H9 (cell line): ENCODE measurements around the gene SLC25A18. TPM values are rescaled to one million over a fixed set of nuclear protein-coding genes. Genes with fewer than 3 reads are reported as not detected.
A peak's percentile ranks its signal among the peaks of the same experiment; 100 is the strongest.

ENCODE experiments used
- DNase-seq: peaks from one replicate; pipeline ENCODE4 v3.0.0-alpha.2; 2017
- H2AFZ ChIP-seq: one replicate; pipeline ENCODE4 v1.6.1; 2013; ENCODE audit warnings: mild to moderate bottlenecking, low read length, control low read depth, moderate library complexity
- H2AK5ac ChIP-seq: 2 replicates; pipeline ENCODE4 v1.6.1; 2013; ENCODE audit warnings: low read length, control low read depth, mixed read lengths; ENCODE audit not compliant: insufficient read length
- H2BK120ac ChIP-seq: one replicate; pipeline ENCODE4 v1.6.1; 2013; ENCODE audit warnings: low read depth, mild to moderate bottlenecking, low read length, control low read depth, inconsistent platforms; ENCODE audit not compliant: poor library complexity, severe bottlenecking
- H2BK12ac ChIP-seq: 2 replicates; pipeline ENCODE4 v1.6.1; 2013; ENCODE audit warnings: low read length, control low read depth, mixed read lengths, low read depth; ENCODE audit not compliant: insufficient read length
- H2BK15ac ChIP-seq: 2 replicates; pipeline ENCODE4 v1.6.1; 2013; ENCODE audit warnings: low read depth, low read length, control low read depth
- H2BK20ac ChIP-seq: one replicate; pipeline ENCODE4 v1.6.1; 2013; ENCODE audit warnings: low read depth, mild to moderate bottlenecking, low read length, control low read depth, inconsistent platforms; ENCODE audit not compliant: poor library complexity, severe bottlenecking
- H2BK5ac ChIP-seq: 2 replicates; pipeline ENCODE4 v1.6.1; 2013; ENCODE audit warnings: low read length, control low read depth, mixed read lengths; ENCODE audit not compliant: insufficient read length
- H3K14ac ChIP-seq: 2 replicates; pipeline ENCODE4 v1.6.1; 2013; ENCODE audit warnings: low read length, control low read depth; ENCODE audit not compliant: insufficient read depth
- H3K18ac ChIP-seq: 2 replicates; pipeline ENCODE4 v1.6.1; 2013; ENCODE audit warnings: low read depth, mild to moderate bottlenecking, mixed read lengths, low read length, control low read depth; ENCODE audit not compliant: insufficient read length
- H3K23ac ChIP-seq: 2 replicates; pipeline ENCODE4 v1.6.1; 2013; ENCODE audit warnings: low read length, control low read depth, mixed read lengths, low read depth; ENCODE audit not compliant: insufficient read length
- H3K23me2 ChIP-seq: 2 replicates; pipeline ENCODE4 v1.6.1; 2013; ENCODE audit warnings: low read depth, mild to moderate bottlenecking, mixed read lengths, low read length, control low read depth; ENCODE audit not compliant: insufficient read length, poor library complexity, severe bottlenecking
- H3K27ac ChIP-seq: 2 replicates; pipeline ENCODE4 v1.5.1; 2013; ENCODE audit warnings: low read length, control low read depth, mixed read lengths, low read depth; ENCODE audit not compliant: insufficient read length
- H3K27me3 ChIP-seq: 2 replicates; pipeline ENCODE4 v1.6.1; 2013; ENCODE audit warnings: low read length, control low read depth, inconsistent platforms; ENCODE audit not compliant: insufficient read depth
- H3K4ac ChIP-seq: 2 replicates; pipeline ENCODE4 v1.6.1; 2013; ENCODE audit warnings: low read depth, mild to moderate bottlenecking, control low read depth, inconsistent platforms, low read length, moderate library complexity
- H3K4me1 ChIP-seq: 2 replicates; pipeline ENCODE4 v1.6.1; 2013; ENCODE audit warnings: low read length, control low read depth, inconsistent platforms; ENCODE audit not compliant: insufficient read depth
- H3K4me2 ChIP-seq: 2 replicates; pipeline ENCODE4 v1.6.1; 2013; ENCODE audit warnings: low read length, control low read depth, mixed read lengths; ENCODE audit not compliant: insufficient read length, insufficient read depth
- H3K56ac ChIP-seq: 2 replicates; pipeline ENCODE4 v1.6.1; 2013; ENCODE audit warnings: low read depth, mild to moderate bottlenecking, mixed read lengths, low read length, control low read depth; ENCODE audit not compliant: insufficient read length
- H3K79me1 ChIP-seq: 2 replicates; pipeline ENCODE4 v1.6.1; 2013; ENCODE audit warnings: low read depth, mild to moderate bottlenecking, moderate library complexity, low read length, control low read depth, inconsistent platforms; ENCODE audit not compliant: insufficient read depth, poor library complexity, severe bottlenecking
- H3K79me2 ChIP-seq: 2 replicates; pipeline ENCODE4 v1.6.1; 2013; ENCODE audit warnings: low read length, control low read depth, inconsistent platforms; ENCODE audit not compliant: insufficient read depth
- H3K9ac ChIP-seq: 2 replicates; pipeline ENCODE4 v1.6.1; 2013; ENCODE audit warnings: low read length, control low read depth, mixed read lengths; ENCODE audit not compliant: insufficient read length; ENCODE audit errors: extremely low read depth
- H3K9me3 ChIP-seq: one replicate; pipeline ENCODE4 v1.6.1; 2013; ENCODE audit warnings: low read depth, low read length, inconsistent platforms; ENCODE audit not compliant: control insufficient read depth
- H3T11ph ChIP-seq: one replicate; pipeline ENCODE4 v1.6.1; 2013; ENCODE audit warnings: mild to moderate bottlenecking, low read length, control low read depth, inconsistent platforms
- H4K20me1 ChIP-seq: one replicate; pipeline ENCODE4 v1.6.1; 2013; ENCODE audit not compliant: control insufficient read depth, insufficient read length, insufficient read depth
- H4K5ac ChIP-seq: 2 replicates; pipeline ENCODE4 v1.6.1; 2013; ENCODE audit warnings: low read depth, mild to moderate bottlenecking, mixed read lengths, low read length, control low read depth; ENCODE audit not compliant: insufficient read length
- H4K8ac ChIP-seq: replicated peaks from 2 replicates; pipeline ENCODE4 v1.6.1; 2013; ENCODE audit warnings: low read length, control low read depth, mixed read lengths, low read depth; ENCODE audit not compliant: insufficient read length
- H4K91ac ChIP-seq: 2 replicates; pipeline ENCODE4 v1.6.1; 2013; ENCODE audit warnings: low read depth, mild to moderate bottlenecking, moderate library complexity, mixed read lengths, low read length, control low read depth; ENCODE audit not compliant: insufficient read length
- H3K27ac Mint-ChIP-seq, 3 experiments: 2 replicates in 2 of 3; 3 replicates in 1 of 3; pipeline ENCODE4 v1.8.0; 2020 to 2021; ENCODE audit warnings: mixed read lengths in 3 of 3, mild to moderate bottlenecking in 1 of 3, moderate library complexity in 1 of 3
- H3K27me3 Mint-ChIP-seq: 2 replicates; pipeline ENCODE4 v1.8.0; 2021; ENCODE audit warnings: low read depth, mild to moderate bottlenecking, moderate library complexity, mixed read lengths
- H3K36me3 Mint-ChIP-seq, 3 experiments: 2 replicates in 2 of 3; 3 replicates in 1 of 3; pipeline ENCODE4 v1.8.0; 2020 to 2021; ENCODE audit warnings: low read depth in 3 of 3, mixed read lengths in 3 of 3; ENCODE audit not compliant: insufficient read depth in 1 of 3
- H3K4me1 Mint-ChIP-seq, 2 experiments: 2 replicates each; pipeline ENCODE4 v1.8.0; 2020; ENCODE audit warnings: mixed read lengths in 2 of 2
- H3K4me3 Mint-ChIP-seq, 2 experiments: 2 replicates in 1 of 2; 3 replicates in 1 of 2; pipeline ENCODE4 v1.8.0; 2020 to 2021; ENCODE audit warnings: mild to moderate bottlenecking in 2 of 2, mixed read lengths in 2 of 2, moderate library complexity in 1 of 2
- H3K9me3 Mint-ChIP-seq, 2 experiments: 2 replicates in 1 of 2; 3 replicates in 1 of 2; pipeline ENCODE4 v1.8.0; 2020; ENCODE audit warnings: mild to moderate bottlenecking in 2 of 2, mixed read lengths in 2 of 2, moderate library complexity in 1 of 2
- WGBS: extraction: QIAGEN DNeasy Blood & Tissue Kit; methylation state at CpG from one replicate; pipeline ENCODE4 v1.1.7; 2013; ENCODE audit warnings: missing lambda C conversion rate, low lambda C conversion rate, mixed read lengths; ENCODE audit not compliant: insufficient read length; ENCODE audit errors: extremely low coverage; 5-methylcytosine and 5-hydroxymethylcytosine counted together
- total RNA-seq: library from RNA; stranded (reverse); gene quantifications from 2 replicates; pipeline ENCODE4 v1.2.1, GENCODE V29; 2021
- TF ChIP-seq, protein P1 (sequence below): fragments of 200-600 bp; sonication (generic); conservative IDR thresholded peaks from 3 replicates; pipeline ENCODE4 v1.8.0; 2021; ENCODE audit warnings: antibody characterized with exemption, mild to moderate bottlenecking

SLC25A18 gene
- total RNA-seq, 1 experiment from 2014 or later = 2.3 TPM

GRCh38 chr22:17628406-17629172 lies 65.3 kb downstream of the SLC25A18 start, which contains the start of gene ATP6V1E1:
Gene ATP6V1E1 (minus strand): TSS chr22:17628749. CDS start chr22:17628635, 114 bp downstream.
- Histone ChIP-seq H3K79me1 (peaks cover 8% of the 10 kb centered on the region), H3K79me2 (peaks cover 14% of the 10 kb centered on the region; the same call in 1 of the 2 replicates)

More at GRCh38 chr22:17628406-17629172, 65.3 kb downstream of the SLC25A18 start, which contains the start of gene ATP6V1E1:
- no peak within 1 kb of the TSS for H3T11ph ChIP-seq
- H3K4me2 ChIP-seq = peak within 1 kb of the TSS; percentile 62
- H2BK20ac ChIP-seq = no peak within 1 kb of the TSS
- Mint-ChIP-seq H3K4me1 (0 out of 4 replicates have a peak, but pooled peaks cover 0 to 3% of the 10 kb centered on the region in 2 experiments), H3K27me3 (no peaks in the 10 kb centered on the region), H3K36me3 (peaks cover 0 to 5% (median 2%) of the 10 kb centered on the region in 3 experiments; a peak in 4 of 7 replicates), H3K4me3 (peak within 1 kb of the TSS; percentile 96 to 98), H3K27ac (peak within 1 kb of the TSS; percentile 99 to 100 (median 100)), H3K9me3 (no peaks in the 10 kb centered on the region)
- H3K56ac ChIP-seq = no peak within 1 kb of the TSS
- no peaks in the 10 kb centered on the region for H3K23me2 ChIP-seq
- DNase-seq = peak; percentile 98
- H2AK5ac ChIP-seq = no peak within 1 kb of the TSS
- no CpG with 5 or more reads among the region's 45 CpGs for WGBS
- H2AFZ ChIP-seq = peak within 1 kb of the TSS; percentile 50
- no peaks in the 10 kb centered on the region for H3K9me3 ChIP-seq
- H3K9ac ChIP-seq = peak within 1 kb of the TSS; percentile 99
- peak within 1 kb of the TSS; percentile 89 for H3K27ac ChIP-seq
- H3K14ac ChIP-seq = peak within 1 kb of the TSS; percentile 94
- no peaks in the 10 kb centered on the region for H4K20me1 ChIP-seq
- TF ChIP-seq, protein P1, sequence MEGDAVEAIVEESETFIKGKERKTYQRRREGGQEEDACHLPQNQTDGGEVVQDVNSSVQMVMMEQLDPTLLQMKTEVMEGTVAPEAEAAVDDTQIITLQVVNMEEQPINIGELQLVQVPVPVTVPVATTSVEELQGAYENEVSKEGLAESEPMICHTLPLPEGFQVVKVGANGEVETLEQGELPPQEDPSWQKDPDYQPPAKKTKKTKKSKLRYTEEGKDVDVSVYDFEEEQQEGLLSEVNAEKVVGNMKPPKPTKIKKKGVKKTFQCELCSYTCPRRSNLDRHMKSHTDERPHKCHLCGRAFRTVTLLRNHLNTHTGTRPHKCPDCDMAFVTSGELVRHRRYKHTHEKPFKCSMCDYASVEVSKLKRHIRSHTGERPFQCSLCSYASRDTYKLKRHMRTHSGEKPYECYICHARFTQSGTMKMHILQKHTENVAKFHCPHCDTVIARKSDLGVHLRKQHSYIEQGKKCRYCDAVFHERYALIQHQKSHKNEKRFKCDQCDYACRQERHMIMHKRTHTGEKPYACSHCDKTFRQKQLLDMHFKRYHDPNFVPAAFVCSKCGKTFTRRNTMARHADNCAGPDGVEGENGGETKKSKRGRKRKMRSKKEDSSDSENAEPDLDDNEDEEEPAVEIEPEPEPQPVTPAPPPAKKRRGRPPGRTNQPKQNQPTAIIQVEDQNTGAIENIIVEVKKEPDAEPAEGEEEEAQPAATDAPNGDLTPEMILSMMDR = no peak
- no peak within 1 kb of the TSS for H4K5ac ChIP-seq
- no peaks in the 10 kb centered on the region for H3K4me1 ChIP-seq
- H3K4ac ChIP-seq = no peak within 1 kb of the TSS
- peak within 1 kb of the TSS; percentile 65 for H2BK5ac ChIP-seq
- no peak within 1 kb of the TSS for H2BK12ac ChIP-seq
- no peak within 1 kb of the TSS for H3K23ac ChIP-seq
- no peak within 1 kb of the TSS for H2BK15ac ChIP-seq
- H4K91ac ChIP-seq = no peak within 1 kb of the TSS
- H4K8ac ChIP-seq = peak within 1 kb of the TSS; percentile 36
- H3K27me3 ChIP-seq = no peaks in the 10 kb centered on the region
- H2BK120ac ChIP-seq = no peak within 1 kb of the TSS
- peak within 1 kb of the TSS; percentile 84 for H3K18ac ChIP-seq
